HG03060 (cell line): Measurements from ENCODE around the gene REG3G.
A peak's percentile ranks its signal among the peaks of the same experiment; 100 is the strongest.
"Not testable (repeated sequence)": the region's sequence is repeated elsewhere in the genome, so short reads cannot be mapped to it uniquely, and the experiment has no call there.

Experiments used
- ATAC-seq: cut with Tn5 transposase; IDR thresholded peaks from one replicate; pipeline ENCODE4 v1.9.1; 2021; ENCODE audit warnings: low read depth, moderate number of reproducible peaks; ENCODE audit not compliant: unreplicated experiment

Gene REG3G

DNA sequence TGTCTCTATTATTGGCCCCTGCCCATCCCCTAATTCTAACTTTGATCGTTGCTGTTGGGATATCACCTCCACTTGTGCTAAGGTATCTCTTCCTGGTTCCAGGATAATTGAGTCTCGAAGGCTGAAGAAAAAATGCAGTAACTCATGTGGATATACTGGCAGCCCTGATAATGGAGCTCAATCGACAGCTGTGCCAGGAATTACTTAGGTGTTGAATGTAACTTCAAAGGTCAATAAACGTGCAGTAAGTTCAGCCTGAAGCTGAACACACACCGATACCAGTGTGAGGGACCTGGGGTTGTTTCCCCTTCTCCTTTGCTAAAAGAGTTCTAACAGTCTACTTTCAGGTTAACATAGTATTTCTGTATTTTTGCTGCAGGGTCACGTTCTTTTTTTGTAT, 11.9 kb upstream of the REG3G start:
- ATAC-seq: no peak

DNA sequence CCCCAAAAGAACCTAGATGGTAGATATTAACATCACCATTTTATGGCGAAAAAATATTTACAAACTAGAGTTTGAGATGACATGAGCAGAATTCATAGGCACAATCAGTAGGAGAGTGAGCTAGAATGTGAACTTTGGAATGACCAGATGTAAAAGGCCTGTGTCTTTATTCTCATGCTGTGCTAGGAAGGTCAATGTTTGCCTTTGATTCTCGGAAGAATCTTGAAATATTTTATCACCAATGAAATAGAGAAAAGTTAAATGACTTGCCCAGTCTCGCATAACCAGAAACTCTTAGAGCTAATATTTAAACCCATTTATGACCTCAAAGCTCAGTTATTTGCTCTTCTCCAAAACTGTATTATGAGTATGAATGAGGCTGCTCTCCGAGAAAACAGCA, 9.2 kb upstream of the REG3G start:
- no peak for ATAC-seq

DNA sequence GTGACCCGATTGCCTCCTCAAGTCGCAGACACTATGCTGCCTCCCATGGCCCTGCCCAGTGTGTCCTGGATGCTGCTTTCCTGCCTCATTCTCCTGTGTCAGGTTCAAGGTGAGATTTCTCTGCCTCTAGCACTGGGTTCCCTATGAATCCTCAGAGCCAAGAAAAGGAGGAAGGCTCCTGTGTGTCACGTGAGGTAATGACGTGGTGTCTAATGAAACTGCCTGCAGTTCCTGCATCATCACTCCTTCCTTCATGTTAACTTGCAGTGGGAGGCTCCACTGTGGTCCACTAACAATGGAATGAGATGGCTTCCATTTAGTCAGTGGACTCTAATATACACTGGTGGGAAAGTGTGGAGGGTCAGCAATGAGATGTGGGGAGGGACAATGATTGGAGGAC, 559 bp downstream of the REG3G start:
- no peak for ATAC-seq

DNA sequence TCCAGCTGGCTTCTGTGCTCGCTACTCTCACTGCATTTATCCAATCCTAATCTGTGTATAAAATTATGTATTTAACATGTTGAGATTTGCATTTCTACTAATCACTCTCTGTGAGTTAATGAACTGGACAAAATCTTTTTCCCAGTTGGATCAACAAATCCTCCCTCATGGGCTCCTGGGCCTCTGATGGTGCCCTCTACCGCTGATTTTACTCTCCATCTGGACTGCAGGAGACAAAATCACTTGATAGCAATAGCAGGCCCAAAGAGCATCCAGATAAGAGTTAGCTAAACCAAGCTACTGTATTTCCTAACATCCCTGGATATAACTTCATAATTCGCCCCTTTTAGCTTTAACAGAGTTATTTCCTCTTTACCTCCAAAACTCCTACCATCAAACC, 14.4 kb downstream of the REG3G start:
- no peak for ATAC-seq

DNA sequence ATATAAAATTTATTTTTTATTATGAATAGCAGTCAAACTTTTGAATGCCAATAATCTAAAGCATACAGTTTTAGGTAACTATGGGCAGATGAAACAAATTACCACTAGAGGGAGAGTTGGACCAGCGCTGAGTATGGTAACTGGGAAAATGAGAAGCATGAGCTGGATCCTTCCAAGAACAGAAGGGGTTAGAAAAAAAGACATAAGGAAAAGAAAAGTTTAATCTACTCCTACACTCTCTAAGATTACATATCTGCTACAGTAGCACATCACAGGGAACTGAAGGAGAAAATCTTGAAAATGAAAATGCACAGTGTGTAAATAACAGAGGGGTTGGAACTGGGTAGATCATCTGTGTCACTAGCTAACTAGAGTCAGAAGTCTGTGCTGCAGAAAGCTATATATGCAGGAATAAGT, 15.5 kb downstream of the REG3G start:
- peak; percentile 47 for ATAC-seq

DNA sequence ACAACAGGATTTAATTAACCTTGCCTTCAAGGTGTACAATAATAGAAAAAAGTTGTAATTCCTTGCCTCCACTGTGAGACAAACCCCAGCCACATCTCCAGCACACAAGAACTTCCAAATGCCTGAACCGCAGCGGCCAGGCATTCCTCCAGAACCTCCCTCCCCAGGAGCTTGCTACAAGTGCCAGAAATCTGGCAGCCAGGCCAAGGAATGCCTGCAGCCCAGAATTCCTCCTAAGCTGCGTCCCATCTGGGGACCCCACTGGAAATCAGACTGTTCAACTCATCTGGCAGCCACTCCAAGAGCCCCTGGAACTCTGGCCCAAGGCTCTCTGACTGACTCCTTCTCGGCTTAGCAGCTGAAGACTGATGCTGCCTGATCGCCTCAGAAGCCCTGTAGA, 28.0 kb downstream of the REG3G start:
- ATAC-seq: not testable (repeated sequence)

DNA sequence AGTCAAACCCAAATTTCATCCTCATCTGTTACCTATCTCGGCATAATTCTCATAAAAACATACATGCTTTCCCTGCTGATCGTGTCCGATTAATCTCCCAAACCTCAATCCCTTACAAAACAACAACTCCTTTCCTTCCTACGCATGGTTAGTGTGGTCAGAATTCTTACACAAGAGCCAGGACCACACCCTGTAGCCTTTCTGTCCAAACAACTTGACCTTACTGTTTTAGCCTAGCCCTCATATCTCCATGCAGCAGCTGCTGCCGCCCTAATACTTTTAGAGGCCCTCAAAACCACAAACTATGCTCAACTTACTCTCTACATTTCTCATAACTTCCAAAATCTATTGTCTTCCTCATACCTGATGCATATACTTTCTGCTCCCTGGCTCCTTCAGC, 29.3 kb downstream of the REG3G start:
- ATAC-seq: not testable (repeated sequence)

DNA sequence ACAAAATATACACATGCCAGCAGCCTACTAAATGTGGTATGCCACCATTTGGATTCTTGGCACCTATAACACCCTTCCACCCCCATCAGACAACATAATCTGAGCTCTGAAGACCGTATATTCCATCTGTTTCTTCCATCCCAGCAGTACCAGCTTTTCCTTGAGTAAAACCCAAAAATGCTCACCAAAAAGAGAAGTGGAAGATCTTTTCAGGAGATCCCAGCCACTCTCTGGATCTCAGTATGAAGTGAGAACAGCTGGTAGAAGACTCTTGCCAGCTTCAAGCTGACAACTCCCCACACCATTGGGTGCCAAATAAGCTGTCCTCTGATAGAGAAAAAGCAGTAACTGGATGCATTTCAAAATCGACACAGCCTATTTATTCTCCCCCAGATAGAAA, 39.7 kb downstream of the REG3G start:
- no peak for ATAC-seq

DNA sequence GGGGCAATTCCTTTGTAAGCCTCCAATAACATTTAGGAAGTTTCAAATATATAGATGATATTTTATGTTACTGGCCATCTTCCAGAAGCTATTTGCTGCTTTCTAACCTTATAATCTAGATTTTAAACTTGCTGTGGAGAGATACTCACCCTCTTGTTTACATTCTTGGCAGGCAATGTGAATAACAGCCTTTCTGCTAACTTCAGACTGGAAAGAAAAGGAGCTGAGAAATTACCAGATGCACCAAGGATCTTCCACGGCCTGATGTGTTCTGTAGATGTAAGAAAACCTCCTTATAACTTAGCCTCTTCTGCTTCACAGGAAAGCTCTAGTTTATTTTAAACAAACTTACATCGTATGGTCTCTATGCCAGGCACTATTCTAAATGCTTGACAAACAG, 45.6 kb downstream of the REG3G start:
- ATAC-seq: no peak
